Esophagus muscularis mucosa (tissue), 3 donors: ENCODE results near the gene SLC25A24.
"Not testable (repeated sequence)": the region's sequence is repeated elsewhere in the genome, so short reads cannot be mapped to it uniquely, and the experiment has no call there.

Source experiments
- CTCF ChIP-seq, 3 experiments: fragments of 200-600 bp in 2 of 3; fragments of 450-650 bp in 1 of 3; sonication (generic) in 2 of 3; IDR thresholded peaks; one replicate each; pipeline ENCODE4 v1.5.1; 2017 to 2019; ENCODE audit warnings: antibody characterized with exemption in 3 of 3, mild to moderate bottlenecking in 2 of 3, moderate library complexity in 1 of 3
- POLR2A ChIP-seq: fragments of 450-650 bp; IDR thresholded peaks from one replicate; pipeline ENCODE4 v1.6.1; 2017; ENCODE audit warnings: antibody characterized with exemption, moderate library complexity, mild to moderate bottlenecking, low read depth
- POLR2AphosphoS5 ChIP-seq, 2 donors: sonication (generic); formaldehyde crosslinking; IDR thresholded peaks; one replicate each; pipeline ENCODE4 v1.6.1; 2017; ENCODE audit warnings: antibody characterized with exemption in 2 of 2

- TF ChIP-seq CTCF (IDR thresholded peaks at IDR 0.05); POLR2A; POLR2AphosphoS5 (IDR thresholded peaks at IDR 0.05): not testable (repeated sequence)
Measured at GRCh38 chr1:108235308-108235707, 35.2 kb upstream of the SLC25A24 start.
